KOPT-K1 (cell line): ENCODE measurements around the gene GNB1L.

Source experiments
- H3K27ac ChIP-seq: fragments of 200-600 bp; sonication (generic); 2 replicates; pipeline ENCODE4 v1.5.1; 2016; ENCODE audit warnings: antibody characterized with exemption, mild to moderate bottlenecking, low read depth, low read length; ENCODE audit not compliant: poor library complexity, severe bottlenecking
- H3K36me3 ChIP-seq: fragments of 200-600 bp; sonication (generic); 2 replicates; pipeline ENCODE4 v1.5.1; 2017; ENCODE audit warnings: antibody characterized with exemption, mild to moderate bottlenecking, low read length, moderate library complexity; ENCODE audit not compliant: insufficient read depth
- H3K9me3 ChIP-seq: fragments of 200-600 bp; sonication (generic); 2 replicates; pipeline ENCODE4 v1.5.1; 2017; ENCODE audit warnings: antibody characterized with exemption, low read length, mild to moderate bottlenecking; ENCODE audit not compliant: insufficient read depth, poor library complexity, severe bottlenecking

GNB1L gene

GRCh38 chr22:19873960-19874306, 19.3 kb upstream of the GNB1L start:
- H3K27ac ChIP-seq, result peak overlapping the region; percentile 17
- no peaks in the 10 kb centered on the region for H3K9me3 ChIP-seq
- H3K36me3 ChIP-seq, result no peaks in the 10 kb centered on the region

DNA sequence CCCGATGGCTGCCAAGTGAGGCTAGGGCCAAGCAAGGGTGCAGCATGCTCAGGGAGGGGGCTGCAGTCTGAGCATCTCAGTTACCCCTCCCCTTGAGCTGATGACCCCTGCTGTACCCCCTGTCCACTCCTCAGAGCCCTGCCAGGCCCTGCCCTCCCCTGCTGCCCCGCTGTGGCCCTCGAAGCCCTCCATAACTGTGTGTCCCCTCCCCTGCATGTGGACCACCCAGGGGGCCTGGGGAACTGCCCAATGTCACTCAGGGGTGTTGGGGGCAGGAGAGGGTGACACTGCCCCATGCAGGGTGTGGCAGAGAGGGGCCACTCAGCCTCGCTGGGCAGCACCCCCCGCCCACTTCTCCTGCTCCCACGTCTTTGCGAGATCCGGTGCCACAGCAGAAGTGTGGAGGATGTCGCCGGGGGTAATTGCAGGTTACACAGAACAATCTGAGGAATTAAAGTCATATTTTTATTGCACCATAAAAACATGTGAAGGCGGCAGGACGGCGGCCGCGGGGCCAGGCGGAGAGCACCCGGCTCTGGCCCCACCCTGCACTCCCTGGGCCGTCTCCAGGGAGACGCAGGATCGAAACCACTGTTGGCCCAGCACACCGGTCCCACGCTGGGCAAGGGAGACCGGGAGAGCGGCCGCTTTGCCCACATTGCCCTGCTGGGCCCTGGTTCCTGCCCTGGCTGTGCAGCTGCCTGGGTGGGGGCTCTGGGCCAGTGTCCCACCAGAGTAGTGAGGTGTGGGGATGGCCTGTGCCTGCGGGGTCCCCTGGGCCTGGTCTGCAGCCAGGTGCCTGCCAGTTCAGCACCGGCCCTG, 18.7 kb upstream of the GNB1L start:
- Histone ChIP-seq H3K27ac (peak overlapping the region; percentile 27), H3K36me3 (no peaks in the 10 kb centered on the region), H3K9me3 (no peaks in the 10 kb centered on the region)

GRCh38 chr22:19872779-19873137, 18.1 kb upstream of the GNB1L start:
- Histone ChIP-seq H3K36me3 (no peaks in the 10 kb centered on the region), H3K9me3 (no peaks in the 10 kb centered on the region), H3K27ac (peak overlapping the region; percentile 27)

- no peaks in the 10 kb centered on the region for H3K36me3 ChIP-seq
- no peaks in the 10 kb centered on the region for H3K9me3 ChIP-seq
- peak overlapping the region; percentile 27 for H3K27ac ChIP-seq
These were observed 17.4 kb upstream of the GNB1L start for GRCh38 chr22:19871845-19872778.

DNA sequence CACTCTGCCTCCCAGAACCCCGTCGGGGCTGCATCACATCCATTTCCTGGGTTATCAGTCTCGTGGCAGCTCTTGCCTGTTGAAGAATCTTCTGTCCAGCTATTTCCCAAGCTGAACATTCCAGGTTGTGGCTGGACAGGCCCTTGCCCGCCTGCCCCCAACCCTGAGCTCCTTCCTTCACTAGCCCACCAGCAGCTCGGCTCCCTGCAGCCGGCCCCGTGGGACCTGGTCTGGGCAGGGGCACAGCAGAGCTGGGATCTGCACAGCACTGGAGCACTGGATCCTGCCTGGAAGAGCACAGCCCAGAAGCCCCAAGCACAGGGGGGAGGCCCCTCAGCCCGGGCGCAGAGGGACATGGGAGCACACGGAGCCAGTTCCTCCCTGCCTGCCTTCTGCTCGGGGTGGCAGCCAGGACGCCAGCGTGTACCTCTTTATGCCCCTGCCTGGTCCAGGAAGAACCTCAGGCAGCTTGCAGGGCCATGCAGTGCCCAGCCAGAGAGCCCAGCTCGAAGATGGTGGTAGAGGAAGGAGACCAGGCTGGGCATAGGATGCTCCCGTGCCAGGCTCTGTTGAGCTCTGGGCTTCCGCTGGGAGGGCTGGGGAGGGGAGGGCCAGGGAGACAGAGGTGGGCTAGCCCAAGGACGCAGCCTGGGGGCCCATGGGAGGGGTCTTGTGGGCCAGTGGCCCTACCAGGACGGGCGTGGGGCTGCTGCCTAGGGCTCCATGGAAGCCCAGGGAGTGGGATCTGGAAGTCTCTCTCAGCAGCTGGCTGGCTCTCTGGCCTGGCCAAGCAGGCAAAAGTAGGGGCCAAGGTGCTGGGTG, 16.6 kb upstream of the GNB1L start:
- H3K9me3 ChIP-seq, result no peaks in the 10 kb centered on the region
- no peak overlapping the region for H3K27ac ChIP-seq
- H3K36me3 ChIP-seq, result no peaks in the 10 kb centered on the region

DNA sequence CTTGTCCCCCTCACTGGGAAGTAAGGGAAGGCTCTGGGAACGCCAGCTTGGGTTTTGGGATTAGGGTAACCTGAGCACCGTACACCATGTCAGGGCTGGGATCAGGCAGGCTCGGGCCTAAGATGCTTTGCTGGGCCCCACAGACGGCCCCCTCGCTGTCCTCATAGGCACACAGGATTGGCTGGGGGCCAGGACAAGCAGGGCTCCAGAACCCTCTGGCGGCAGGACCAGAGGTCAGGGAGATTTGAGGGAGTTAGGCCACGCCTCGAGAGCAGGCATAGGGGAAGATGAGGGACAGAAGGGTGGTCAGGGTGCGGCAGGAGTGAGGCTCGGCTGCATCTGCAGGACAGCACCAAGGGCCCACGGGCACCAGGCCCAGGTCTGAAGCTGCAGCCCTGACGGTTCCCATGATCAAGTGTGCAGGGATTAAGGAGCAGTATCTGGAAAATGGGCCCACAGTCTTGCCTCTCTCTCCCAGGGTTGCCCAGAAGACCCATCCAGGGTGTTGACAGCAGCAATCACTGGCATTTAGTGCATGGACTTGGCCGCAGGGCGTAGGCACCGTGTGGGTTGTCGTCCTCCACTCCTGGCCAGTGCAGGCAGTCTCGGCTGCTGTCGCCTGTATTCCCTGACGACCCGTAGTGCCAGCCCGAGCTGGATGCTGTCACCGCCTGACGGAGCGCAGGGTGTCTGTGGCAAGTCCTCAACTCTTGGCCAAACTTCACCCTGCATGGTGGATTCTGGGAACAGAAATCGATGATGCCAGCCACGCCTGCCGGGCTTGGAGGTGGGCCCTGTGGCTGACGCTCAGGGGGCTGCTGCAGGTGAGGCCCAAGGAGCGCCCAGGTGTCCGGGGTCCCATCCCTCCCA, 15.7 kb upstream of the GNB1L start:
- Histone ChIP-seq H3K9me3 (no peaks in the 10 kb centered on the region), H3K27ac (no peak overlapping the region), H3K36me3 (no peaks in the 10 kb centered on the region)

DNA sequence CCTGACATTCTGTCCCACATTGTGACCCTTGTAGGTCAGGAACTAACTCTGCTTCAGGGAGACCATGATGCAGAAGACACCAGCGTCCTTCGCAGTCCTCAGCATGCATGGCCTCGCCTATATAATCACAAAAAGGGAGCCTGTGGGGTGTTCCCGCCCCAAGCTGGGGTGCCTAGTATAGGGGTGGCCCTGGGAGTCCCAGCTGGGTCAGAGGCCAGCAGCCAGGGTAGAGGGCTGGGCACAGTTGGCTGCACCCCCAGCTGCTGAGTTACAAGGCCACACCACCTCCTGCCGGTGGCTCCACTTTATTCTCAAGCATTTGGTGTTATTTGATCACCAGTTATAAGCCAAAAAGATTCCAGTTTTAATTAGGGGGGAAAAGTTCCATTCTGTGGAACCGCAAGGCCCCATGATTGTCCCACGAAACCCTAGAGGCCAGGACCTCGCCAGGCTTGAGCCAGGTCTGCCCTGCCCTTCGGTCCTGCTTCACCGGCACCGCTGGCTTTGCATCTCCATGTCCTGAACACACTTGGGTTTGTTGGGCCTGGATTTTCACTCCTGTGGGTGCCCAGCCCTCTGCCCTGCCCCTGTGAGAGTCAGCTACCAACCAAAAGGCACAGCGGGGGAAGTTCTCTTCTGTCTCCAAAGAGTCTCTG, 15.0 kb upstream of the GNB1L start:
- Histone ChIP-seq H3K36me3 (no peaks in the 10 kb centered on the region), H3K27ac (no peak overlapping the region), H3K9me3 (no peaks in the 10 kb centered on the region)

DNA sequence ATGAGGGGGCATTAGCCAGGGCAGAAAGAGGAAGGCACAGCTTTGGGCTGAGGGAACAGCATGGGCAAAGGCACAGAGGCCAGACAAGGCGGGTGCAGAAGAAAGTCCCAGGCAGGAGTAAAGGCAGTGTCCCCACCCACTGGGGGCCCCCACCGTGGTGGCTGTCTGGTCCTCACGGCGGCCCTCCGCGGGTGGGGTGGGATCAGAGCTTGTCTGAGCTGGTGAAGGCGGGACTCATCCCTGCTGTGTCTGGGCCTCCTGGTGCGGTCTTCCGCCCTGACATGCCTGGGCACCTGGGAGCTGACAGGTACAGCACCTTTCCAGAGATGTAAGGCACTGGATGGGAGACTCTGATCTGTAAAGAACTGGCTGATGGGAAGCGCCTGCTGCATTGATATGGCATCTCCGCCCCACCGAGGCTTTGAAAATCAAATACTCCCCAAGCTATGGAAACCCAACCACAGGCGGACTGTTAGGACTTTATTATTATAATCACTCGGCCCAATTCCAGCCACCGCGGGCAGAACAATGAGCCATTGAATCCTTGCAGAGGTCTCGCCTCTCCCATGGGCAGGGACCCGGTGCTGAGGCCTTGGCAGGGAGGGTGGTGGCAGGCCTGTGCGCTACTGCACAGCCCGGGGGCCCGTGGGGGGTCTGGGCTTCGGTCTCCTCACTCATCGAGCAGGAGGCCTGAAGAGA, 14.2 kb upstream of the GNB1L start:
- Histone ChIP-seq H3K36me3 (no peaks in the 10 kb centered on the region), H3K9me3 (no peaks in the 10 kb centered on the region), H3K27ac (no peak overlapping the region)

GRCh38 chr22:19868333-19868732, 13.7 kb upstream of the GNB1L start:
- Histone ChIP-seq H3K27ac (no peak overlapping the region), H3K9me3 (no peaks in the 10 kb centered on the region), H3K36me3 (no peaks in the 10 kb centered on the region)

GRCh38 chr22:19867617-19868016, 12.9 kb upstream of the GNB1L start:
- no peaks in the 10 kb centered on the region for H3K9me3 ChIP-seq
- no peaks in the 10 kb centered on the region for H3K36me3 ChIP-seq
- H3K27ac ChIP-seq, result no peak overlapping the region

GRCh38 chr22:19866665-19867009, 12.0 kb upstream of the GNB1L start:
- no peaks in the 10 kb centered on the region for H3K9me3 ChIP-seq
- H3K36me3 ChIP-seq, result no peaks in the 10 kb centered on the region
- H3K27ac ChIP-seq, result no peak overlapping the region

GRCh38 chr22:19865141-19865829, 10.6 kb upstream of the GNB1L start:
- no peaks in the 10 kb centered on the region for H3K9me3 ChIP-seq
- H3K36me3 ChIP-seq, result no peaks in the 10 kb centered on the region
- no peak overlapping the region for H3K27ac ChIP-seq

GRCh38 chr22:19864538-19865106, 9.9 kb upstream of the GNB1L start:
- H3K27ac ChIP-seq, result no peak overlapping the region
- no peaks in the 10 kb centered on the region for H3K9me3 ChIP-seq
- no peaks in the 10 kb centered on the region for H3K36me3 ChIP-seq
